Psoas muscle (tissue), 8 donors: Measurements from ENCODE around the gene STUM. TPM values are rescaled to one million over a fixed set of nuclear protein-coding genes. Genes with fewer than 3 reads are reported as not detected.
"Not testable (repeated sequence)": the region's sequence is repeated elsewhere in the genome, so short reads cannot be mapped to it uniquely, and the experiment has no call there.

ENCODE experiments used
- ATAC-seq, 4 donors: fragments of 200-7000 bp; cut with Tn5 transposase; one replicate each; pipeline ENCODE4 v1.9.1; 2020; ENCODE audit warnings: moderate library complexity in 3 of 4, mild to moderate bottlenecking in 2 of 4
- DNase-seq, 2 donors: peaks; one replicate each; pipeline ENCODE4 v3.0.0-alpha.2; 2020
- H3K27ac ChIP-seq: fragments of 200-600 bp; one replicate; pipeline ENCODE4 v1.8.0; 2022
- H3K27me3 ChIP-seq, 3 donors: fragments of 200-600 bp in 1 of 3; one replicate each; pipeline versions ENCODE4 v1.6.1 to v1.8.0; 2013 to 2022; ENCODE audit warnings: low read length in 2 of 3, mild to moderate bottlenecking in 2 of 3, moderate library complexity in 1 of 3; ENCODE audit not compliant: insufficient read depth in 3 of 3
- H3K36me3 ChIP-seq, 2 donors: fragments of 200-600 bp in 1 of 2; one replicate each; pipeline versions ENCODE4 v1.6.1 to v1.8.0; 2013 to 2022; ENCODE audit warnings: low read depth in 1 of 2, mild to moderate bottlenecking in 1 of 2, moderate library complexity in 1 of 2; ENCODE audit not compliant: insufficient read depth in 1 of 2
- H3K4me1 ChIP-seq: fragments of 200-600 bp; one replicate; pipeline ENCODE4 v1.8.0; 2022
- H3K4me3 ChIP-seq: fragments of 200-600 bp; one replicate; pipeline ENCODE4 v1.8.0; 2022; ENCODE audit warnings: mild to moderate bottlenecking
- H3K9me3 ChIP-seq: fragments of 200-600 bp; one replicate; pipeline ENCODE4 v1.8.0; 2022
- WGBS, 3 donors: extraction: QIAGEN DNeasy Blood & Tissue Kit; methylation state at CpG; one replicate each; pipeline versions ENCODE4 v1.1.6 to v1.1.7; 2013; 5-methylcytosine and 5-hydroxymethylcytosine counted together
- intact Hi-C, 2 donors: fragments of 100-400 bp; cut with DNase I; formaldehyde crosslinking; loops; one replicate each; pipeline versions ENCODE4 v1.11.0 to v1.14.2; 2022
- polyA plus RNA-seq, 3 donors: library from polyadenylated mRNA; stranded (reverse); fragments of 200-250 nt; gene quantifications; one replicate each; pipeline ENCODE4 v1.2.3, GENCODE V29; 2013
- total RNA-seq, 4 donors: library from RNA; stranded (reverse); fragmentation: NEBNext Ultra II Directional in 2 of 4; extraction: Animal tissue kit (Norgen Biotek cat#: 25700) in 2 of 4; gene quantifications; one replicate each; pipeline versions ENCODE4 v1.2.1 to v1.2.4, GENCODE V29; 2021 to 2023
- TF ChIP-seq, protein P1 (sequence below): fragments of 200-600 bp; IDR thresholded peaks from one replicate; pipeline ENCODE4 v1.8.0; 2022; ENCODE audit warnings: antibody characterized with exemption
- donor health status: healthy with polysubstance abuse.
- donor health status: DM: no; HTN: no; CAD: no; lungs with moderate emphysema.
- donor health status: Bipolar disorder and iron deficiency.
- donor health status: healthy.
- donor health status: DM: yes; HTN: yes; CAD: no.
- donor health status: DM: no; HTN: no; CAD: no.
- donor health status: DM: no; HTN: no; CAD: no.
- donor health status: DM: yes; HTN: yes; CAD: no.

The STUM gene
- total and polyA plus RNA-seq, 7 donors: 0.34 to 1.5 (median 0.96) TPM

DNA sequence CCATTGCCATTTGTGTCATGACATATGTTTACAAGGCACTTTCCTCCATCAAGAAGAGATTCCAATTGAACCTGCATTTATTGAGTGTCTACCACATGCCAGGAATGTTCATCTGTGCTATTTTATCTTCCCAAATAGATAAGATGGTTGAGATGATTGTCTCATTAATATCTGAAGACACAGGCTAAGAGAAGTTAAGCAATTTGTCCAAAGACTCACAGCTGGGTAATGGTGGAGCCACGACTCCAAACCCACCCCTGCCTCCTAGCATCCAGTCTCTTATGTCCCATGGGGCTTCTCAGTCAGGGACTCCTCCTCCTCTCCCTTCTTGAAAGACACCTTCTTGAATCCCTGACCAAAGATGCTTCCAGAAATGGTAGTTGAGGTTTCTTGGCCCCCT is 68.1 kb downstream of the STUM start:
- ATAC-seq: no peak
- Histone ChIP-seq H3K27me3 (peaks cover 0 to 4% (median 0%) of the 10 kb centered on the region in 3 donors), H3K4me1 (no peaks in the 10 kb centered on the region), H3K4me3 (no peak overlapping the region), H3K27ac (no peak overlapping the region), H3K36me3 (no peaks in the 10 kb centered on the region), H3K9me3 (peaks cover 6% of the 10 kb centered on the region)
- intact Hi-C loops: no loop called here
- WGBS, 3 donors: 67 to 75% (median 74%) methylated on average over 1 of the region's 1 CpG
- DNase-seq: no peak
- TF ChIP-seq, protein P1, sequence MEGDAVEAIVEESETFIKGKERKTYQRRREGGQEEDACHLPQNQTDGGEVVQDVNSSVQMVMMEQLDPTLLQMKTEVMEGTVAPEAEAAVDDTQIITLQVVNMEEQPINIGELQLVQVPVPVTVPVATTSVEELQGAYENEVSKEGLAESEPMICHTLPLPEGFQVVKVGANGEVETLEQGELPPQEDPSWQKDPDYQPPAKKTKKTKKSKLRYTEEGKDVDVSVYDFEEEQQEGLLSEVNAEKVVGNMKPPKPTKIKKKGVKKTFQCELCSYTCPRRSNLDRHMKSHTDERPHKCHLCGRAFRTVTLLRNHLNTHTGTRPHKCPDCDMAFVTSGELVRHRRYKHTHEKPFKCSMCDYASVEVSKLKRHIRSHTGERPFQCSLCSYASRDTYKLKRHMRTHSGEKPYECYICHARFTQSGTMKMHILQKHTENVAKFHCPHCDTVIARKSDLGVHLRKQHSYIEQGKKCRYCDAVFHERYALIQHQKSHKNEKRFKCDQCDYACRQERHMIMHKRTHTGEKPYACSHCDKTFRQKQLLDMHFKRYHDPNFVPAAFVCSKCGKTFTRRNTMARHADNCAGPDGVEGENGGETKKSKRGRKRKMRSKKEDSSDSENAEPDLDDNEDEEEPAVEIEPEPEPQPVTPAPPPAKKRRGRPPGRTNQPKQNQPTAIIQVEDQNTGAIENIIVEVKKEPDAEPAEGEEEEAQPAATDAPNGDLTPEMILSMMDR: no peak

DNA sequence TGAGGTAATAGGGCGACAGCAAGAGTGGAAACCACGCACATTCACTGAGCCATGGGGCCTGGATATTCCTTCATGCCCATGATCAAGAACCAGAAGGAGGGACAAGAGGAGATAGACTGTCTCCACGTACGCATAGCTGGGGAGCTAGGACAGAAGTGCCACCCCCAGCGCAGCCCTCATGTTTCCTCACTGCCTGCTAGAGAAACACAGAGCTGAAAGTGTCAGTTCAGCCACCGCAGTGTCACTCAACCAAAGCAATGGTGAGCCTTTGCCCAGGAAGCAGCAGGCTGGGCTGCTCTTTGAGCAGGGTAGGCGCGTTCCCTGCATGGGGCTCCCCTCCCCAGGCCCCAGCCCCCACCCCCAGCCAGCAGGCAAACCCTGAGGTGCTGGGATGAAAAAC is 68.5 kb downstream of the STUM start:
- no peak for ATAC-seq
- Histone ChIP-seq H3K36me3 (no peaks in the 10 kb centered on the region), H3K4me3 (no peak overlapping the region), H3K27me3 (peaks cover 0 to 4% (median 0%) of the 10 kb centered on the region in 3 donors), H3K9me3 (peaks cover 11% of the 10 kb centered on the region), H3K27ac (no peak overlapping the region), H3K4me1 (no peaks in the 10 kb centered on the region)
- intact Hi-C loops: no loop called here
- TF ChIP-seq, protein P1: no peak
- 91 to 95% (median 93%) methylated on average over 8 of the region's 8 CpGs for WGBS, 3 donors
- DNase-seq: no peak

DNA sequence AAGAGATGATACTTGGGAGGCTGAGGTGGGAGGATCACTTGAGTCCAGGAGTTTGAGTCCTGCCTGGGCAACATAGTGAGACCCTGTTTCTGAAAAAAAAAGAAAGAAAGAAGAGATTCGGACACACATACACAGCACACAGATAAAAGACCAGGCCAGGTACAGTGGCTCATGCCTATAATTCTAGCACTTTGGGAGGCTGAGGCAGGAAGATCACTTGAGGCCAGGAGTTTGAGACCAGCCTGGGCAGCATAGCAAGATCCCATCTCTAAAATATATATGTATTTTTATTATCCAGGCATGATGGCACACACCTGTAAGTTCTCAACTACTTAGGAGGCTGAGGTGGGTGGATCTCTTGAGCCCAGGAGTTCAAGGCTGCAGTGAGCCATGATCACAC is 69.2 kb downstream of the STUM start:
- H3K36me3 ChIP-seq, H3K27me3 ChIP-seq, DNase-seq, H3K27ac ChIP-seq, intact Hi-C loops, H3K4me3 ChIP-seq, ATAC-seq, H3K4me1 ChIP-seq: not testable (repeated sequence)
- WGBS, 3 donors: 89 to 93% (median 93%) methylated on average over 1 of the region's 1 CpG
- peaks cover 13% of the 10 kb centered on the region for H3K9me3 ChIP-seq

DNA sequence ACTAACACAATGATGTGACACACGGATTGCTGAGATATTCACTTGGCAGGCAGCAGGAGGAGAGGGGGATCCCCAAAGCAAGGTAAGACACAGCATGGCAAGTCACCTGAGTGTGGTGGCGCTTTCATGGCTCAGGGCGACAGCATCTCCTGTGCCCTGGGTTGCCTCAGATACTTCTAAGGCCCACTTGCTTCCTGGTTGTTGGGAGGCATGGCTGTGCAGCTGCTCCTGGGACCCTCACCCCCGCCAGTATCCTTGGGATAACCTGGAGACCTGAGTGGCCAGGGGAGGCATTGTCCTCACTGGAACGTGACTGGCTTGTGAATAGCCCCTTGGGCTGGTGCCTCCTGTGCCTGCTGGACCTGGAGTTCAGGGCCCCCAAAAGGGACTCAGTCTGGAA is 69.8 kb downstream of the STUM start:
- DNase-seq (peak in 1 of 2 donors; percentile 32), ATAC-seq (no peak)
- TF ChIP-seq, protein P1: no peak
- Histone ChIP-seq H3K27ac (no peak overlapping the region), H3K4me3 (no peak overlapping the region), H3K27me3 (peaks cover 0 to 4% (median 0%) of the 10 kb centered on the region in 3 donors), H3K9me3 (peaks cover 13% of the 10 kb centered on the region), H3K36me3 (no peaks in the 10 kb centered on the region), H3K4me1 (no peaks in the 10 kb centered on the region)
- WGBS, 3 donors: 61 to 89% (median 81%) methylated on average over 5 of the region's 5 CpGs
- intact Hi-C loops: no loop called here

DNA sequence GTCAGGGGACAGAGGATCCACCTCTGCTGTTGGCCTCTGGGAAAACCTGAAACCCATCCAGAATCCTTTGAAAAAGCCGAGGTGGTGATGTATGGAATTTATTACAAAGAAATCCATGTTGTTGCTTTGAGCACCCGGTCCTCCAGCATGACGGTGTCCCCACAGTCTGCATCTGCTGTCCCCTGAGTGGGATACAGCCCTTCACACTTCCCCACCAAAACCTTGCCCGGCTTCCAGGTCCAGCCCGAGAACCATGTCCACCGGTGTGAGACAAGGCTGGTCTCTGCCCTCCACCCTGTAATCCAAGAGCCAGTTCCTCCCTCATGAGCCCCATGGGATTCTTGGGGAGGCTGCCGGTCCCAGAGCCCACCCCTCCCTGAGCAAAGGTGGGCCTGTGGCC is 70.5 kb downstream of the STUM start:
- Histone ChIP-seq H3K27ac (no peak overlapping the region), H3K27me3 (peaks cover 0 to 4% (median 0%) of the 10 kb centered on the region in 3 donors), H3K9me3 (peaks cover 13% of the 10 kb centered on the region), H3K36me3 (no peaks in the 10 kb centered on the region), H3K4me3 (no peak overlapping the region), H3K4me1 (no peaks in the 10 kb centered on the region)
- ATAC-seq: no peak
- 76 to 86% (median 85%) methylated on average over 7 of the region's 7 CpGs for WGBS, 3 donors
- TF ChIP-seq, protein P1: no peak
- peak in 1 of 2 donors; percentile 30 for DNase-seq
- intact Hi-C loops: no loop called here
